AG04450 (cell line): ENCODE measurements around the gene CTRL. TPM values are rescaled to one million over a fixed set of nuclear protein-coding genes. Genes with fewer than 3 reads are reported as not detected.

Source experiments
- CTCF ChIA-PET: fragments of 300-600, 350-600 bp; formaldehyde crosslinking; extraction: SDS; loops from one replicate; lab custom pipeline; 2022; ENCODE audit warnings: antibody characterized with exemption, inconsistent platforms; lab: Charles Lee
- POLR2A ChIA-PET: fragments of 350-600 bp; formaldehyde crosslinking; extraction: SDS; loops from one replicate; lab custom pipeline; 2021; ENCODE audit warnings: antibody characterized with exemption, inconsistent platforms; lab: Yijun Ruan, JAX
- DNase-seq: peaks from one replicate; pipeline ENCODE4 v3.0.0-alpha.2; 2011; ENCODE audit warnings: low read depth, low spot score
- H3K27ac ChIP-seq: one replicate; pipeline ENCODE4 v1.5.1; 2012; ENCODE audit warnings: low read depth, low read length, control low read depth
- H3K27me3 ChIP-seq: one replicate; pipeline ENCODE4 v1.6.0; 2012; ENCODE audit warnings: low read length; ENCODE audit not compliant: control insufficient read depth, insufficient read depth
- H3K4me3 ChIP-seq: 2 replicates; pipeline ENCODE4 v1.5.1; 2011; ENCODE audit warnings: mild to moderate bottlenecking, low read depth, low read length, control low read depth
- H3K9me3 ChIP-seq: 2 replicates; pipeline ENCODE4 v1.5.1; 2012; ENCODE audit warnings: low read length; ENCODE audit not compliant: control insufficient read depth, insufficient read depth
- polyA plus RNA-seq: library from polyadenylated mRNA; depleted of rRNA; stranded (reverse); fragments of >200 nt; gene quantifications from 2 replicates; pipeline ENCODE4 v1.2.3, GENCODE V29; 2011
- TF ChIP-seq, protein P1 (sequence below): IDR thresholded peaks from 2 replicates; pipeline ENCODE4 v1.5.1; 2011; ENCODE audit warnings: low read depth, low read length, control low read depth, inconsistent platforms

CTRL gene
- polyA plus RNA-seq, 1 experiment: 0.14 TPM

DNA sequence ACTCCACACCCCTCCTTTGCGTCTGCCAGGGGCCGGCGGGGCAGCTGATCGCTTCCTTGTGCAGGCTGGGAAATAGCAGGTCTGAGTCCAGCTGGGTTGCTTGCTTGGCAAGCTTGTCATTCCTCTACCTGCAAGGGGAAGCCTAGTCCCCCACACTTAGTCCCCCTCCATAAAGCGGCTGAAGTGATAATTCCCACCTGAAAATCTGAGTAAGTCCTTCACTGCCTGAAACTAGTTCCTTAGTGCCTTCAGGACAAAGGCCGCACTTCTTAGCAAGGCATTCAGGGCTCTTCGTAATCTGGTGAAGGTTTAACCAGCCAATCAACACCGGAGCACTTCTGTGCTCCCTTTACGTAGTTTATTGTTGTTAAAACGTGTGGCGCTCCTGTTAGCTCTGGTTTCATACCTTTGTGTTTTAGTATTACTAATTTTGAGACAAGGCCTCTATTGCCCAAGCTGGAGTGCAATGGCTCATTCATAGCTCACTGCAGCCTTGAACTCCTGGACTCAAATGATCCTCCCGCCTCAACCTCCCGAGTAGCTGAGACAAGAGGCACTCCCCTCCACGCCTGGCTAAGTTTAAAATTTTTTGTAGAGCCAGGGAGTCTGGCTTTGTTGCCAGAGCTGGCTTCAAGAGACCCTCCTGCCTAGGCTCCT lies 37.8 kb downstream of the CTRL start:
- TF ChIP-seq, protein P1, sequence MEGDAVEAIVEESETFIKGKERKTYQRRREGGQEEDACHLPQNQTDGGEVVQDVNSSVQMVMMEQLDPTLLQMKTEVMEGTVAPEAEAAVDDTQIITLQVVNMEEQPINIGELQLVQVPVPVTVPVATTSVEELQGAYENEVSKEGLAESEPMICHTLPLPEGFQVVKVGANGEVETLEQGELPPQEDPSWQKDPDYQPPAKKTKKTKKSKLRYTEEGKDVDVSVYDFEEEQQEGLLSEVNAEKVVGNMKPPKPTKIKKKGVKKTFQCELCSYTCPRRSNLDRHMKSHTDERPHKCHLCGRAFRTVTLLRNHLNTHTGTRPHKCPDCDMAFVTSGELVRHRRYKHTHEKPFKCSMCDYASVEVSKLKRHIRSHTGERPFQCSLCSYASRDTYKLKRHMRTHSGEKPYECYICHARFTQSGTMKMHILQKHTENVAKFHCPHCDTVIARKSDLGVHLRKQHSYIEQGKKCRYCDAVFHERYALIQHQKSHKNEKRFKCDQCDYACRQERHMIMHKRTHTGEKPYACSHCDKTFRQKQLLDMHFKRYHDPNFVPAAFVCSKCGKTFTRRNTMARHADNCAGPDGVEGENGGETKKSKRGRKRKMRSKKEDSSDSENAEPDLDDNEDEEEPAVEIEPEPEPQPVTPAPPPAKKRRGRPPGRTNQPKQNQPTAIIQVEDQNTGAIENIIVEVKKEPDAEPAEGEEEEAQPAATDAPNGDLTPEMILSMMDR: no peak
- Histone ChIP-seq H3K27ac (peak overlapping the region; percentile 75), H3K4me3 (peak overlapping the region; percentile 87), H3K27me3 (no peaks in the 10 kb centered on the region), H3K9me3 (no peaks in the 10 kb centered on the region)
- CTCF ChIA-PET: interaction anchor here (1.3 to 3.3 kb wide), 3 partner anchors 10 to 335 kb away, joined by 3 to 16 read pairs (median 3); partner anchors contain the start of gene NRN1L
- no peak for DNase-seq
- POLR2A ChIA-PET: interaction anchor here (1.1 to 2.0 kb wide), 2 partner anchors 10 to 49 kb away, joined by 3 to 10 read pairs; partner anchors contain the start of gene NRN1L

DNA sequence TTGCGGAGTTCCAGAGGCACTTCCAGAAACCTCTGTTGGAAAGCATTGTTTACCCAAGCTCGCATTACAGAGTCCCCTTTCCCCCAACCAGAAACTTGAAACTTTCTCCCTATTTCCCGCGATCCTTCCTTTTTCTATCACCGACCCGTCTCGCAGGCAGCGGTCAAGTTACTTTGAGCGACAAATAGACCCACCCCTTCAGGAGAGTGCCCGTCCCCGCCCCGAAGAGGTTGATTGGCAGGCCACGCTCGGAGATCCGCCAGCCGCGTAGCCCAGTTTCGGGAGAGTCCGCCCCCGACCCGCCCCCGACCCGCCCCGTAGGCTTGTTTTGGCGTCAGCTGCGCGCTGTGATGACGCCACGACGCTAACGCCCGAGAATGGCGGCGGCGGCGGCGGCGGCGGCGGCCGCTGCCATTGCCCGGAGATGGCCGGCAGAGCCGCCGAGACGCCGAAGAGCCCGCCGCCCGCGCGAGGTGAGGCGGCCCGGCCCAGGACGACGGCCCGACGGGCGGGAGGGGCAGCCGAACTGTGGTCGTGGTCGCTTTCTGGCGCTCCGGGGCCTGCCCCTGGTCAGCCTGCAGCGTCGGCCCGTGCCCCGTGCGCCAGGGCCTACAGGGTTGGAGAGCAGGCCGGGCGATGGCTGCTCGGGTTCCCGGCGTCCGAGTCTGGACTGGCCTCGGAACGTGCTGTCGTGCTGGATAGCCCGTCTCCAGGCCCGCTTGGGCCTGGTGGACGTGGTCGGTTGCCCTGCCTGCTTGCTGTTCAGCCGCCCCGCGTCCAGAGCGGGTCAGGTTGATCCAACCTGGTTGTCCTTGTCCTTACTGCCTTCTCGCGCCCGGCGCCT lies 38.5 kb downstream of the CTRL start, which contains the start of gene PSKH1:
TSS of gene PSKH1 (plus strand) at position 356 of the 844 bp plus-strand sequence. CDS start 15,496 bp downstream, outside the sequence.
- TF ChIP-seq, protein P1: no peak
- Histone ChIP-seq H3K9me3 (no peaks in the 10 kb centered on the region), H3K27ac (peak within 1 kb of the TSS; percentile 75), H3K4me3 (peak within 1 kb of the TSS; percentile 87), H3K27me3 (no peaks in the 10 kb centered on the region)
- ChIA-PET POLR2A (interaction anchor here (0.6 to 2.0 kb wide), 4 partner anchors 9 to 233 kb away, joined by 3 to 10 read pairs (median 3); partner anchors contain the start of genes ACD, EDC4 and NRN1L), CTCF (interaction anchor here (0.6 to 3.3 kb wide), 8 partner anchors 9 to 335 kb away, joined by 3 to 16 read pairs (median 3); partner anchors contain the start of gene NRN1L)
- DNase-seq: peak; percentile 79

DNA sequence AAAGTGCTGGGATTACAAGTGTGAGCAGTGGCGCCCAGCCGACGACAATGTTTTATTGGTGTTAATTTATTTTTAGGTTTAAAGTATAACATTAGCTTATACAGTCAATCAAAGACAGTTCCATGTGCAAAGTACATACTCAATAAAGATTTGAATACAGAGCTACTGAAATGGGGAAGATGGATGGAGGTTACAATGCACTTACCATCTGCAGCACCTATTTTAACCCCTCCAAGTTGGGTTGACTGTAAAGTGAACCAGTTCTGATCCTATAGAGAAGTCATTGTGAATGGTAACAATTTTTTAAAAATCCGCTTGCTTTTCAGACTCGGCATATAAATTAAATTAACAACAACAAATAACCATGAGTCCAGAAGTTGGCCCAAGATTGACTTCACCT lies 39.3 kb downstream of the CTRL start:
- Histone ChIP-seq H3K4me3 (peak overlapping the region; percentile 59), H3K9me3 (no peaks in the 10 kb centered on the region), H3K27me3 (no peaks in the 10 kb centered on the region), H3K27ac (no peak overlapping the region)
- TF ChIP-seq, protein P1: no peak
- DNase-seq: no peak
- ChIA-PET POLR2A (interaction anchor here (0.7 to 2.0 kb wide), 3 partner anchors 8 to 35 kb away, joined by 3 to 10 read pairs (median 3); partner anchors contain the start of genes EDC4 and NRN1L), CTCF (interaction anchor here (0.6 to 3.3 kb wide), 6 partner anchors 9 to 336 kb away, joined by 3 to 16 read pairs (median 3); partner anchors contain the start of gene NRN1L)

DNA sequence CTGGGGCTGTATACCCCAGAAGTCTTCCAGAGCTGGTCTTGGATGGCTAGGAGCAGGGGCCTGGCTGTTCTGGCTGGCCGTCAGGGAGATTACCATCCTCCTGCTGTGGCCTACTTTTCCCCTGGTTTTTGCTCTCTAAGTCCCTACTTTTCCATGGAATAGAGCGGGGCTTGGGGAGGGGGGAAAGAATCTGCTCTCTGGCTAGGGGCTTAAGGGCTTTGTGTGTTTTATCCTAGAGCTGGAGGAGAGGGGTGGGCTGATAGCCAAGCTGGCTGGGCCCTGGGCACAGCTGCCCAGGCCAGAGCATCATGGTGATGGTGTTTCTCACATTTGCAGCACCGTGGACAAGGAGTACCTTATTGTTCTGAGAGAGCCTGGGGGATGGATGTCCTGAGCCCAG lies 43.3 kb downstream of the CTRL start:
- no peak overlapping the region for H3K27ac ChIP-seq
- TF ChIP-seq, protein P1: no peak
- ChIA-PET POLR2A (no interaction called here), CTCF (no interaction called here)
- DNase-seq: no peak
- H3K27me3 ChIP-seq: no peaks in the 10 kb centered on the region
- H3K4me3 ChIP-seq: no peak overlapping the region
- H3K9me3 ChIP-seq: no peaks in the 10 kb centered on the region
